Mononuclear cell (primary cell): Measurements from ENCODE around the gene CACNB2. TPM values are rescaled to one million over a fixed set of nuclear protein-coding genes. Genes with fewer than 3 reads are reported as not detected.

Source experiments
- H3K27me3 ChIP-seq: 2 replicates; pipeline ENCODE4 v1.6.0; 2011; ENCODE audit warnings: low read length, control low read depth; ENCODE audit not compliant: insufficient read depth
- H3K4me1 ChIP-seq: 2 replicates; pipeline ENCODE4 v1.5.1; 2011; ENCODE audit warnings: mild to moderate bottlenecking, low read length, control low read depth; ENCODE audit not compliant: insufficient read depth
- H3K4me3 ChIP-seq: 2 replicates; pipeline ENCODE4 v1.5.1; 2011; ENCODE audit warnings: mild to moderate bottlenecking, low read length, moderate library complexity
- H3K9me3 ChIP-seq: 2 replicates; pipeline ENCODE4 v1.5.1; 2011; ENCODE audit warnings: low read depth, mild to moderate bottlenecking, control low read depth, low read length
- total RNA-seq: library from RNA; depleted of rRNA; stranded (reverse); fragments of >200 nt; gene quantifications from one replicate; pipeline ENCODE4 v1.2.3, GENCODE V29; 2012

The CACNB2 gene
- total RNA-seq, 1 donor: not detected

DNA sequence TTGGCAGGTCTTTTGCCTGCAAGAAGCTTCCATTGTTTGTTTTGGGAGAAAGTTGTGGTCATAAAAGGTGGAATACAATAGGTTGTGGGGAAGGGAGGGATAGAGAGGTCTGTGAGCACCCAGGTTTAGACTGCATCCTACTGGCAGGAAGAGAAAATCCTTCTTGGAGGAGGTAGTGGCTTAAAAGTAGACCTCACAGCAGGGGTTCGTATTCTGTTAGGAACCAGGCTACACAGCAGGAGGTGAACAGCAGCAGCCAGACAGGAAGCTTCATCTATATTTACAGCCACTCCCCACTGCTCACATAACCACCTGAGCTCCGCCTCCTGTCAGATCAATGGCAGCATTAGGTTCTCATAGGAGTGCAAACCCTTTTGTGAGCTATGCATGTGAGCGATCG, 265.9 kb downstream of the CACNB2 start:
- no peak overlapping the region for H3K4me3 ChIP-seq

DNA sequence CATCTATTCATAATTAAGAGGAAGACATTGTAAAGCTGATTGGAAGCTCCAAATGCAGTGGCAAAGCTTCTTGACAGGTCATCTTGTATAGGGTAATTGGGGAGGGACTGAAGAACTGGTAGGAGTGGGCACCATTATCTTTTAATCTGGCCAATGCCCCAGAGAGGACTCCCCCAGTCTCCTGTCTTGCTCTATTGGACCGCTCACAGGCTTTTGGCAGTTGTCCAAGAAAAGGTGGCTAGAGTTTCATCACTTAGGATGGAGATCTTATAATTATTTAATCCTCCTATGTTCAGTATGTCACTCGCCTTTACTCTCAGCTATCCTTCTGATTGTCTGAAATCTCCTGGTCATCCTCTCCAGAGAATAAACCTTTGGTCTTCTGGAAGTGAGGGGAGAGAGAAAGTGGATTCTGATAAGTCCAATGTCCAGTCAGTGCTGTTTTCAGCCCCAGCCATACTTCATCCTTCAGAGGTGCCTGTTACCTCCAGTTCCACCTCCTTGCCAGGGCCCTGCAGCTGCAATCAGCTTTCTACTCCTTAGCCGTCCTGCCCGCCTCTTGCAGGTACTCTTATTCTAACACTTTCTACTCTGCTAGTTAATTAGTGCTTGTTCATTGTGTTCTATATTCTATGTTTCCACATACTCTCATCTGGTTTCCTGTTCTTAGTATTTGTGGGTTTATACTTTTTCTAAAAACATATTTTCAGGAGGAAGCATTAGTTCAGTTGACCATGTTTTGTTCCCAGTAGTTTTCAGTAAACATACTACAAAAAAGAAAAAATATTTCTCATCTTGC, 269.6 kb downstream of the CACNB2 start:
- Histone ChIP-seq H3K9me3 (no peaks in the 10 kb centered on the region), H3K27me3 (no peaks in the 10 kb centered on the region), H3K4me1 (no peaks in the 10 kb centered on the region), H3K4me3 (no peak overlapping the region)

More for the DNA sequence above, 265.9 kb downstream of the CACNB2 start:
- H3K9me3 ChIP-seq: no peaks in the 10 kb centered on the region
- H3K27me3 ChIP-seq: peaks cover 4% of the 10 kb centered on the region
- no peaks in the 10 kb centered on the region for H3K4me1 ChIP-seq

DNA sequence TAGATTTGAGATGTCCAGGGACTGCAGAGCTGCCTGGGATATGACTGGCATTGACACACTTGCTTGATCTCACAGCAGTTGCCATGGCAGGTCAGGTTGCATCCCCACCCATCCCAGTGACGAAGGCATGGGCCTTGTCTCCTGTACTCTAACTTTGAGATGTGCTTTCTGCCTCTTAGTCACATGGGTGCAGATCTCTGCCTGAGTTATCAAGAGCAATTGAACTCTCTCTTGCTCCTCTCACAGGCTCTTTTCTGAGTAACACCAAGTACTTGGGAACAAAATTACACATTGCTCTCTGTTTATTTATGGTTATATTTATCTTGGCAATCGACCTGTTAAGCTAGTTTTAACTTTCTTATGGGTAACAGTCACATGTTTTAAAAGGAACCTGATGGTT, 273.8 kb downstream of the CACNB2 start:
- Histone ChIP-seq H3K4me1 (no peaks in the 10 kb centered on the region), H3K4me3 (no peak overlapping the region), H3K27me3 (no peaks in the 10 kb centered on the region), H3K9me3 (no peaks in the 10 kb centered on the region)

DNA sequence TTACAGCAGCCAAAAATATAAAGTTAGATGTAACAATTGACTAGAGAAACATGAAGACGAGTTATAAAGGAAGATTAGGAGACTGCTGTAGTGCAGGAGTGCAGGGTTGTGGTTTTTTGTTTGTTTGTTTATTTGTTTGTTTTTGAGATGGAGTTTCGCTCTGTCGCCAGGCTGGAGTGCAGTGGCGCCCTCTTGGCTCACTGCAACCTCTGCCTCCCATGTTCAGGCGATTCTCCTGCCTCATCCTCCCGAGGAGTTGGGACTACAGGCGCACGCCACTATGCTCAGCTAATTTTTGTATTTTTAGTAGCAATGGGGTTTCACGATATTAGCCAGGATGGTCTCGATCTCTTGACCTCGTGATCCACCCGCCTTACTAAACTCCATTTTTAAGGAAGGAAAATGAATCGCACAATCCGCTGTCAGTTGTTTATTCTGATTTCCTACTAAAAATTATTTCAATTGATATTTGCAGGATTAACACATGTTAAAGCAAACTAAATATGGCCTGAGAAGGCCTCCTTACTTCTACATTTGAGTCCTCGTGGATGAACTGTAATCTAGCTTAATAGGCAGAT, 277.8 kb downstream of the CACNB2 start:
- Histone ChIP-seq H3K27me3 (no peaks in the 10 kb centered on the region), H3K4me1 (no peaks in the 10 kb centered on the region), H3K4me3 (no peak overlapping the region), H3K9me3 (no peaks in the 10 kb centered on the region)

DNA sequence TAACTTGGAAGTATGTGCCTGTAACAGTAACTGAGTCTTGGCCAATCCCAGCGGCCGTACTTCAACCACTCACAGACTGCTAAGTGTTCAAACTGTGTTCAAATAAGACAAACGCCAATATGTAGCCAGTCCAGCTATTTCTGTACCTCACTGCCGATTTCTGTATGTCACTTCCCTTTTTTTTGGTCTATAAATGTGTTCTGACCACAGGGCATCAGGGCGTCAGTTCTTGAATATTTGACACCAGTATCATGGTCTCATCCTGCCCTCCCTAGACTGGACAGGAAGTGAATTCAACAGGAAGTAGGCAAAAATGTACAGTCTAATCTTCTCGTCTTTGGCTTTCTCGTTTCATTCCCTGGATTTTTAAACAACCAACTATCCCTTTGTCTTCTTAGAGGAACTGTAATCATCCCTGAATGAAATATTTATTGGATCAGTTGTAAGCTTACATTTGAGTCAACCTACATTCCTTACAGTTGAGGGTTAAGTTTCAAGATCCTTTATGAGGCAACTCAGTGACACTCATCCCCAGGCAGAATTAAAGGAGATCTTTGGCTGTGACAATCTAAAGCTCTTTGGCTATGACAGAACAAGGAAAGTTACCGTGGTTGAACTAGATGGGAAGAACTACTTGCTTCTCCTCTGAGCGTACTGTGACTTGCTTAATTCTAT, 278.5 kb downstream of the CACNB2 start:
- Histone ChIP-seq H3K27me3 (no peaks in the 10 kb centered on the region), H3K4me3 (no peak overlapping the region), H3K9me3 (no peaks in the 10 kb centered on the region), H3K4me1 (no peaks in the 10 kb centered on the region)

DNA sequence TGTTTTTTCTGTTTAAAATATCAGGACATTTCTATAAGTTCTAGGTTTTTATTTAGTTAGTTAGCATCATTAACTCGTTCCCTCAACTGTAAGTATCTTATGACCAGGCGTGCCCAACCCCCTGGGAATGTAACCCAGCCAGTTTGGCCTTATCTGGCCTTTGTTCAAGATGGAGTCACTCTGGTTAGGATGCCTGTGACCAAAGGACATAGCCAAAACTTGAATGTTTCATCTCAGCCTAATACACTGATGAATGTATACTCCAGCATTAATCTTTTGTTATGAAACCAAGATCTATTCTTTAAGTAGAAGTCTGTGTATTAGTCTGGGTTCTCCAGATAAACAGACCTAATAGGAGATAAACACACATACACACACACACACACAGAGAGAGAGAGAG, 279.7 kb downstream of the CACNB2 start:
- no peaks in the 10 kb centered on the region for H3K27me3 ChIP-seq
- H3K4me1 ChIP-seq: no peaks in the 10 kb centered on the region
- no peak overlapping the region for H3K4me3 ChIP-seq
- no peaks in the 10 kb centered on the region for H3K9me3 ChIP-seq

DNA sequence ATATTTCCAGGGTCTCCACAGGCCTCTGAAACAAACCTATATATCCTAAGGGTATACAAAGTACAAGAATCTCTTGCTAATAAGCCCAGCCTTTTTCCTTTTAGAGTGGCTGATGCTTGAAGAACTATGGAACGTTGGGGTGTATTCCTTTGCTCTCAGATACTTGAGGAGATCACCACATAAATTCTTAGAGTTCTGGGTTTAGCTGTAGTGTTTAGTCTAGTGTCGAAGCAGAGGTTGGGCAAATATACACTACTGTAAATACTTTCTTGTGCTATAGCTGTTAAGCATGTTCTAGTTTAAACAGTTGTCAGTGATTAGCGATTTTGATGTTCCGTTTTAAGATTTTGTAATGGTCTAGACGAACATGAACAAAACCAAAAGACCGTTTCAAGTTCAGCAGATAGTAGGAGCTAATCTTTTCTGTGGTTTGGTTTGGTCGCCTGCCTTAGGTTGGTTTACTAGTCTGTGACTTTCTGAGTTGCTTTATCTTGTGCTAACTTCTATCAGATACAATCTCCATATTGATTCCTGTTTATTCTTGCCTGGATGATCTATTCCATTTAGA, 281.6 kb downstream of the CACNB2 start:
- H3K27me3 ChIP-seq: no peaks in the 10 kb centered on the region
- no peak overlapping the region for H3K4me3 ChIP-seq
- no peaks in the 10 kb centered on the region for H3K4me1 ChIP-seq
- H3K9me3 ChIP-seq: no peaks in the 10 kb centered on the region

DNA sequence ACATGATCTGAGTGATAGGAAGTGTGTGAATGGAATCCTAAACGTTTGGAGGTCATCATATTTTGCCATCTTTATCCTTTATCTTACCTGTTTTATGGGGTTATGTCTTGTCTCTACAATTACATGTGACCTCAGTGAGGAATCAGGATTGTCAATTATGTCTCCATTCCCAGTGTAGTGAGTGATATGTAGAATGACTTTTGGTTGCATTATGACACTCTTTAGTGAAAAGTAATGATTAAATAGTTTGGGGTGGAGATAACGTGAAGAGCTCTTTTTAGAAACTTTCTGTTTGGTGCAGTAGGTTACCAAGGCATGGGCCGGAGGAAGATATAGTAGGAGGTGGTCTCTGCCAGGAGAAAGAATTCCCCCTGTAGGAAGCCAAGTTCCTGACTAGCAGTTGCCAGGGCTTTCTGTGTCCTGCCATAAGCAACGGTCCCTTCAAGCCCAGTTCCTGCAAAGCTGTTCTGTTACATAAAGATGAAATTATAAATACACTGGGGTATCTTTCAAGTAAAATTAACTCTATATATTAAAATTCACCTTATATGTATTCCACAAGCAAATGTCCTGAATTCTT, 282.9 kb downstream of the CACNB2 start:
- Histone ChIP-seq H3K27me3 (no peaks in the 10 kb centered on the region), H3K9me3 (no peaks in the 10 kb centered on the region), H3K4me1 (no peaks in the 10 kb centered on the region), H3K4me3 (no peak overlapping the region)

DNA sequence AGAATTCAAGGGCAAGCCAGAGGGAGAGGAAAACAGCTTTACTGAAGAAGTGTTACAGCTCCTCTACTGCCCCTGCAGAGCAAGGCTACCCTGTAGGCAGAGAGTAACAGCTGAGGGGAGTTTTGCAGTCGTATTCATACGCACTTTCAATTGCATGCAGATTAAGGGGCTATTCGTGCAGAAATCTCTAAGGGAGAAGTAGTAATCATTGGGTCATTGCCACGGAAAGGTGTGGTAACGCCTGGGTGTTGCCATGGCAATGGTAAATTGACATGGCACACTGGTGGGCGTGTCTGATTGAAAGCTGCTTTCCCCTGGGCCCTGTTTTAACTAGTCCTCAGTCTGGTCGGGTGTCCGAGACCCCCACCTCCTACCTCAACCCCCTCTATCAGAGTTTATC, 284.0 kb downstream of the CACNB2 start:
- H3K4me1 ChIP-seq: no peaks in the 10 kb centered on the region
- H3K9me3 ChIP-seq: no peaks in the 10 kb centered on the region
- no peak overlapping the region for H3K4me3 ChIP-seq
- no peaks in the 10 kb centered on the region for H3K27me3 ChIP-seq

DNA sequence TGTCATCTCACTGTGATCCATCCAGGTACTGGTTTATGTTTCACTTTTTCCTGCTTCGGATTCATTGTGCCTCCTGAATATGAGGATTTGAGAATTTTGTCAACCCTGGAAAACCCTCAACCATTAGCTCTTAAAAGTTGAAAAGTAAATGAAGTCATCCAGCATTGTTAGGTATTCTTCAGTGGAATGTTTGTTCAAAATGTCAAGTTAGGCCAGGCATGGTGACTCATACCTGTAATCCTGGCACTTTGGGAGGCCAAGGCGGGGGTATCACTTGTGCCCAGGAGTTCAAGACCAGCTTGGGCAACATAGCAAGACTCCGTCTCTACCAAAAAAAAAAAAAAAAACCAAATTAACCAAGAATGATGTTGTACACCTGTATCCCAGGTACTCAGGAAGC, 289.1 kb downstream of the CACNB2 start:
- Histone ChIP-seq H3K4me3 (no peak overlapping the region), H3K27me3 (no peaks in the 10 kb centered on the region), H3K4me1 (no peaks in the 10 kb centered on the region), H3K9me3 (no peaks in the 10 kb centered on the region)

DNA sequence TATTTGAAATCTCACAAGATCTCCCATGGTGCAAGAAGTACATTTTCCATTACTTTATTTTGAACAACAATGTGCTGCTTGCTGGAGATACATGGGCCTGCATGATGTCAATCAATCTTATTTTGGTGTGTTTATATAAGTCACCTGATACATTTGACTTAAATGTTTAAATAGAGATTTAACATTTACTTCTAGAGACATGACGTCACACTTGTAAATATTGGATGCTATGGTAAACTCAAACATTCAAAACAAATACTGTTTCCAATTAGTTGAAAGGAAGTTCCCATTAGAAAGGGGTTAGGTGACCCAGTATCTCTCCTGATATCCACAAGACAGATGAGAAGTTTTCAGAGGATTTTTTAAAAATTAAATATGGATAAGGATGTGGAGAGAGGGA, 296.7 kb downstream of the CACNB2 start:
- no peaks in the 10 kb centered on the region for H3K4me1 ChIP-seq
- no peaks in the 10 kb centered on the region for H3K9me3 ChIP-seq
- no peaks in the 10 kb centered on the region for H3K27me3 ChIP-seq
- H3K4me3 ChIP-seq: no peak overlapping the region

DNA sequence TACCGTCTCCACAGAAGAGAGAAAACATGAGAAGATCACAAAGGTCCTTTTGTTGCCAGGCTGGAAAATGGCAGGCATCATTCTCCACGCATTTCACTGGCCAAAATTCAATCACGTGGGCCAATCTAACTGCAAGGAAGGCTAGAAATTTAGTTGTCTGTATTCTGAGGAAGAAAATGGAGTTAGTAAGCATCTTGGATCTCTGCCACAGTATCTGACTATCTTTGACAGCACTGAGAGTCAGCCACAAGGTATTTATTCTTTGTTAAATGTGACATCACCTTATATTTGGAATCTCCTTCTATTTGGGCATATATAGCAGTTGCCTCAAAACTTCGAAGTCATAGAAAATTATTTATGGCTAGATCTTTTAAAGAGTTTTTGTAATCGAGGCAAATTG, 297.3 kb downstream of the CACNB2 start:
- H3K27me3 ChIP-seq: no peaks in the 10 kb centered on the region
- H3K4me1 ChIP-seq: no peaks in the 10 kb centered on the region
- no peak overlapping the region for H3K4me3 ChIP-seq
- H3K9me3 ChIP-seq: no peaks in the 10 kb centered on the region

DNA sequence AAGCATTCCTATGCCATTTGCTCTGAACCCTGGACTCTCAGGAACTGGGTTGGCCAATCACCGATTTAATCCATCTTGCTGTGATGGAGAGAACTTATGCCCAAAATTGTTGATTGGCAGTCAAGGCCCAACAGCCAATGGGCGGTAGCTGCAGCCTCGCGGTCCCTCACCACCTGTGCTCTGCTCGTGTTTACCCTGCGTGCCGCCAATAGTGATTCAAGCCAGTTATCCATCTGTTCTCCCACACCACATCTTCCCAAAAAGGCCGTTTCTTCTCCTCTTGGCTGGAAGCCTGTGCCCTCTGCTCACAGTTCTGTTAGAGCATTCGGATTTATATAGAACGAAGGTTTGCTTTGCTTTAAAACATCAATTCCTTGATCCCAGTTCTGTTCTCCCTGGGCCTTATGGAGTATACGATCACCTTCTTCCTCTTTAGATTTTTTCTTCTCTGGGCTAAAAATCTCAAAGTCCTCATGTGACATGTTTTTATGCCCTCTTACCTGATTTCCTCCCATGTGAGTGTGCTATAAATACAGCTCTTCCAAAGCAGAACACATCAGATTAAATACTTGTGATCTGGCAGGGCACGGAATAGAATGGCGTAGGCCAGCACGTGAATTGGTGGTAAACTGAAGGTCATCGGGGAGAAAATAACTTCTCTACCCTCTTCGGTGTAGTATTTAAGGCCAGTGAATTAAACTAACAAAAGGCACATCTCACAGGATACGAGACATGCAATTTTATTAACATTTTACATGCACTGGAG, 298.3 kb downstream of the CACNB2 start:
- Histone ChIP-seq H3K9me3 (no peaks in the 10 kb centered on the region), H3K27me3 (no peaks in the 10 kb centered on the region), H3K4me1 (no peaks in the 10 kb centered on the region), H3K4me3 (no peak overlapping the region)

DNA sequence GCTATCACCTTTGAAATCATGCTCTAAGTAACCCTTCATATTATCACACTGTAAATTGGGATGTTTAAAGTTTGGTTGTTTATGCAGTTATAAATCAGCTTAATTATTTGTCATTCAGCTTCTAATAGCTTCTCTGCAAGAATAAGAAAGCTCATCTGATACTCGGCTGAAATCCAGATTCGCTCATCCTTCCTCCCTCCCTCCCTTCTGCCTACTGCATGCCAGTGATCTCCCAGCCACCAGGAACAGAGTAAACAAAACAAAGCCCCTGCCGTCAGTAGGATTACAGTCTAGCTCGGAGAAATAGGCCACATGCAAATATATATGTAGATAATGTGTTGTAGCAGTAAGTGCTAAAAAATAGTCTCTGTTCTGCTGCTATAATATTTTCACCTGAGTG, 299.4 kb downstream of the CACNB2 start:
- Histone ChIP-seq H3K27me3 (no peaks in the 10 kb centered on the region), H3K4me3 (no peak overlapping the region), H3K4me1 (no peaks in the 10 kb centered on the region), H3K9me3 (no peaks in the 10 kb centered on the region)
